ENCODE data around the gene CEP162.
"Not testable (repeated sequence)": the region's sequence is repeated elsewhere in the genome, so short reads cannot be mapped to it uniquely, and the experiment has no call there.

CEP162 gene

GRCh38 chr6:84224251-84224650 lies 3.2 kb downstream of the CEP162 start:
- DNase-seq, result peak; percentile 67

DNA sequence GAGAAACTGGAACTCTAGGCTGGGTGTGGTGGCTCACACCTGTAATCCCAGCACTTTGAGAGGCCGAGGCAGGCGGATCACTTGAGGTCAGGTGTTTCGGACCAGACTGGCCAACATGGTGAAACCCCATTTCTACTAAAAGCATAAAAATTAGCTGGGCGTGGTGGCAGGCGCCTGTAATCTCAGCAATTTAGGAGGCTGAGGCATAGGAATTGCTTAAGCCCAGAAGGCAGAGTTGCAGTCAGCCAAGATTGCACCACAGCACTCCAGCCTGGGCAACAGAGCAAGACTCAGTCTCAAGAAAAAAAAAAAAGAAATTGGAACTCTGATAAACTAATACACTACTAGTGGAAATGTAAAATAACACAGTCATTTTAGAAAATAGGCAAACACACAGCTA lies 3.8 kb downstream of the CEP162 start:
- DNase-seq, result not testable (repeated sequence)

DNA sequence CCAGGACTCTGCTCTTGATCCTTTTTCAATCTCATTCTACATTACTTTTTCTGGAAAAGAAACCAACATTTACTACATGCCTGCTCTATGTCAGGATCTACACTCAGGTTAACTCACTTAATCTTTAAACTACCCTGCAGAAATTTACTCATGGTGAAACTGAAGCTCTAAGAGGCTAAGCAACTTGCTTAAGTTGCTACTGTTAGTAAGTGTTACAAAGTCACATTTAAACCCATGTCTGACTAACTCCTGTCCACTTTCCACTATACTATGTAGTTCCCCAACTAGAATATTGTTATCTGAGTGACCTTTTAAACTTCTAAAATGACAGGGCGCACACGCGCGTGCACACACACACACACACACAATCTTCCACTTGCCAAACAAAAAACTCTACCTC lies 5.0 kb downstream of the CEP162 start:
- no peak for DNase-seq

GRCh38 chr6:84220809-84221409 lies 6.5 kb downstream of the CEP162 start:
- DNase-seq, result peak; percentile 38

DNA sequence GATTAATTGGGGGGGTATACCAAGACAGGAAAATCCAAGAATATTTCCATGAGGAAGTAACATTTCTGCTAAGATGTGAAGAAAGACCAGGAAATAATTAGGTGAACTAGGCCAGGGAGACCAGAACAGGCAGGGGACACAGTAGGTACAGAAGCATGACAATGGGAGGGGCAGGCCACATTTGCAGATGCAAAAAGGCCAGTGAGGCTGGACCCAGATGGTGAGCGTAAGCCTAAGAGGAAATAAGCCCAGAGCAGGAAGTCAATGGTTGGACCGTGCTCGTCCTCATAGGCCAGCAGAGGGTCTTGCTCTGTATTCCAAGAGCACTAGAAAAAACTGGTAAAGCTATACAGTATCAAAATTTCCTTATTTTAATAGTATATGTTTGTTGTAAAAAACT lies 9.4 kb downstream of the CEP162 start:
- DNase-seq, result no peak

GRCh38 chr6:84213217-84213616 lies 14.2 kb downstream of the CEP162 start:
- no peak for DNase-seq

DNA sequence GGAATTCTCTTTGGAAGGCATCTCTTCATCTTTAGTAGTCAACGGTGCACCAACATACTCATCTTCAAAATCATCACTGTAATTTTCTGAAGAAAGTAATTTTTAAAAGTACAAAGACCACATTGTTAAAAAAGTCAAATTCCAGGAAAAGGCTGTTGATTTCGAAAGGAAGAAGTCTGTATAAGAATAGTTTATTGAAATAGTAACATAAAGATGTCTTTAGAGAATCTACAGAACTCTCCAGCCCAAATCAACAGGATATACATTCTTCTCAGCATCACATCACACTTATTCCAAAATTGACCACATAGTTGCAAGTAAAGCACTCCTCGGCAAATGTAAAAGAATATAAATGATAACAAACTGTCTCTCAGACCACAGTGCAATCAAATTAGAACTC lies 23.4 kb downstream of the CEP162 start:
- peak; percentile 2 for DNase-seq

GRCh38 chr6:84199987-84200386 lies 27.5 kb downstream of the CEP162 start:
- DNase-seq, result not testable (repeated sequence)

DNA sequence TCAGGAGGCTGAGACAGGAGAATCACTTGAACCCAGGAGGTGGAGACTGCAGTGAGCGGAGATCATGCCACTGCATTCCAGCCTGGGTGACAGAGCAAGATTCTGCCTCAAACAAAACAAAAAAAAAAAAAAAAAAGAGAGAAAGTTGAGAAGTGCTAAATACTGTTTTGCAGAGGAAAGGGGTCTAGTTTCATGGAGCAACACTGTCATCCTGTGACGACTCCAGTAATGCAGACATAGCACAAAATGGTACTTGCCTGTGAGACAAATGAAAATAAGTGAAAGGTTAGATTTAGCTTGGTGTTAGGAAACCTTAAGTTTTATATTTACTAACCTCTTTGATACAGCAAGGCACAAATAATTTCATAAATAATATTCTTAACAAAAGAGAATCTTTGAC lies 29.7 kb downstream of the CEP162 start:
- peak; percentile 14 for DNase-seq

GRCh38 chr6:84193114-84193708 lies 34.2 kb downstream of the CEP162 start:
- peak; percentile 81 for DNase-seq

DNA sequence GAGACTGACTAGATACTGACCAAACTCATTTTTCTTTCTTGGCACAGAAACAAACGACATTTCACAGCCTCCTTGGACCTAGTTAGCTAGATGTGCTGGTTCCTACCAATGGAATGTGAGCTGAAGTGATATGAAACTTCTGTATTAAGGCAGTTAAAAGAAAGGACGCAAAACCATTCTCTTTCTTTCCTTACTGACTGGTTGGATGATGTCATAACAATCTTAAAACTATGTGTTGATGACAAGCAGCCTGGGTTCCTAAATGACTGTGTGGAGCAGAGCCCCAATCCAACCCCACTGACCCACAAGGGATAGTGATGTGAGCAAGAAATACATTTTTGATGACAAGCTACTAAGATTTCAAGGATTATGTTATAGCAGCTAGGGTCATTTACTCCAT lies 35.6 kb downstream of the CEP162 start:
- no peak for DNase-seq

DNA sequence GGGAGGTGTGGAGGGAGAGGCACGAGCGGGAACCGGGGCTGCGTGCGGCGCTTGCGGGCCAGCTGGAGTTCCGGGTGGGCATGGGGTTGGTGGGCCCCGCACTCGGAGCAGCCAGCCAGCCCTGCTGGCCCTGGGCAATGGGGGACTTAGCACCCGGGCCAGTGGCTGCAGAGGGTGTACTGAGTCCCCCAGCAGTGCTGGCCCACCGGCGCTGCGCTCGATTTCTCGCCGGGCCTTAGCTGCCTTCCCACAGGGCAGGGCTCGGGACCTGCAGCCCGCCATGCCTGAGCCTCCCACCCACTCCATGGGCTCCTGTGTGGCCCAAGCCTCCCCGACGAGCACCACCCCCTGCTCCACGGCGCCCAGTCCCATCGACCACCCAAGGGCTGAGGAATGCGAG lies 38.1 kb downstream of the CEP162 start:
- DNase-seq, result not testable (repeated sequence)

DNA sequence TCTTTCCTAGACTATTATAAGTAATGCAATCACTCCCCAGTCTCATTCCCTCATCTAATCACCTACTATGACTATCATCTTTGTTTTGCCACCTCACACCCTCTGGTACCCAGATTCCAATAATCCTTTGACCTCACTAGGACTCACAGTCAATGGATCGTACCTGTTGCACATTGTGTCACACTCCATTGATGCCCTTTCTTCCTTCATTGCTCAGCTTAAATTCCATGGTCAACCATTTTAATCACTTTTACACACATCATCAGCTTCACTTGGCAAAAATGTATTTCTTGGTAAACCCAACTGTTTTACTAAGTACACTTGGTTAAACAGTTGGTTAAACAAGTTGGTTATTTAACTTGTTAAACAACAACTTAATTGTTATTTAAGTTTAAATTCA lies 44.0 kb downstream of the CEP162 start:
- DNase-seq, result no peak

DNA sequence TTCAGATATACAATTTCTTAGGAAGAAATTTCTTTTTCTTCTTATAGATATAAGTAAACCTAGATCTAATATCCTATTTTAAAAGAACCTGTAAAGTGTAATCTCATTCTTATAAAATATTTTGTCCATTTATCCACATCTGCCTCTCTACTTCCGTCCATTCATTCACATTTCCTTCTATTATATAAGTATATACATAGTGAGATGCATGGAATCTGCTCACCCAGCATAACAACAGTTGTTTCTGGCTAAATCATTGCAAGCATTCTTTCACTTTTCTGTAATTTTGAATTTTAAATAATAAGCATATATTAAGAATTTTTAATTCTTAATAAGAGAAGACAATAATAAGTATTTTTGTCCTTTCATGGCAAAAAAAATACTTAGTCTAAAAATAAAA lies 45.4 kb downstream of the CEP162 start:
- DNase-seq, result no peak

DNA sequence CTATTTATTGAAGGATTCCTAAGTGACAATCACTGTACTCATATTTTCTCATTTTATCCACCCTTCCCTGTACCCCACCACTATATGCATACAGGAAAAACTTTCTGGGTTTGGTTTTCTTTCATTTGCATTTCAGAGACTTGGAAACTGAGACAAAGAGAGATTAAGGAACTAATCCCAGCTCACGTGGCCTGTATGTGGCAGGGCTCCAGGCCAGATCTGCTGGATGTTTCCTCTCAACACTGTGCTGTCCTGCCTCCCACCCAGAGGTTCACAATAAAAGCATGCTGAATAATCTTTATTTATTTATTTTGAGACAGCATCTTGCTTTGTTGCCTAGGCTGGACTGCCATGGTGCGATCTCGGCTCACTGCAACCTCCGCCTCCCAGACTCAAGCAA lies 50.2 kb downstream of the CEP162 start:
- no peak for DNase-seq

GRCh38 chr6:84172574-84172973 lies 54.9 kb downstream of the CEP162 start:
- DNase-seq, result no peak

DNA sequence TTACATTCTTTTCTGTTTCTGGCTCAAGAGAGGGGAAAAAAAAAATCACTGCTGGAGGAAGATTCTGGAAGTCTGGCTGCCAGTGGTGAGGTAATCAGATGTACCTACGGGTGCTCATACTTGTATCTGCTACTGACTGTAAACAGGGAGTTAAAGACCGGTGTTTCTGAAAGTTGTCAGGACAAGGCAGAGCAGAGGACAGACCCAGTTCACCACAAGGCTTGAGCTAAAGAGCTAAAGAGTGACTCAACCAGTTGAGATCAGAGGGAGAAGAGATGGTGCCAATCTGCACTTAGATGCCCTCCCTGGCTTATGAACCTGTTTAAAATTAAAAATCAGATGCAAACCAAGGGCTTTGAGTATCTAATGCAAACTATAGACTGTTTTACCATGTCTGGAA lies 55.4 kb downstream of the CEP162 start:
- DNase-seq, result no peak

DNA sequence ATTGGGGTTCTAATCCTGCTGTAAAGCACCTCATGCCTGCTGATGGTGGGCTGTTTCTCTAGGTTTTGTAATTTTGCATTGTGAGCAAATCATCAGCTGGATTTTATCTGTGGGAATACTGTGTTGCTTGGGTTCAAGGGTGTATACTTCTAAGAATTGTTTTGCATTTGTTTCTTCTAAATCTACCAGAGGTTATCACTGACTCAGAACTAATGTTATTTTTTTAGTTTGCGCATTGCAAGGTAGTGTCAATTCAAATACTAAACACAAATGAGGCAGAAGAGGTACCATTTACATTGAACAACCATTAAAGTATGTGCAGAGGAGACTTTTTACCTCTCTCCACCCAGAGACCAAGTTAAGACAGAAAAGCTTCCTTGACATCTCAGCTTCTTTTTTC lies 60.0 kb downstream of the CEP162 start:
- DNase-seq, result no peak

DNA sequence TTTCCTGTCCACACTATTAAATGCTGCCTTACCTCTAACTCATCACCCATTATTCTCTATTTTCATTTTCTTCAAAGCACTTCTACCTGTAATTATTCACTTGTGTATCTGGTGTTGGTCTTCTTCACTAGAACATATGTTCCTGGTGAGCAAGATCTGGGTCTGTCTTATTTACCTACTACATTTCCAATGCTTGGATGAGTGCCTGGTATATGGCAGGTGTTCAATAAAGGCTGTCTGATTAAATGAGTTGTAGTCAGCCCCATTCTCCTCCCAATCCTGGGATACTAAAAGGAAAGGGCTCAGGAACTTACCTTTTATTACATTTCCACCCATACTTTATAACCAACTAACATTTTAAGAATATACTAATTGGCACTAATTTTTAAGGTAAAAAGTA lies 61.0 kb downstream of the CEP162 start:
- no peak for DNase-seq

GRCh38 chr6:84164328-84164727 lies 63.1 kb downstream of the CEP162 start:
- DNase-seq, result not testable (repeated sequence)

- no peak for DNase-seq
Measured at GRCh38 chr6:84161190-84161589, 66.3 kb downstream of the CEP162 start.

- DNase-seq, result no peak
Measured at GRCh38 chr6:84156306-84156705, 71.1 kb downstream of the CEP162 start.

- DNase-seq, result no peak
Measured at GRCh38 chr6:84151669-84152068, 75.8 kb downstream of the CEP162 start.

GRCh38 chr6:84150705-84151104 lies 76.7 kb downstream of the CEP162 start:
- peak; percentile 60 for DNase-seq

DNA sequence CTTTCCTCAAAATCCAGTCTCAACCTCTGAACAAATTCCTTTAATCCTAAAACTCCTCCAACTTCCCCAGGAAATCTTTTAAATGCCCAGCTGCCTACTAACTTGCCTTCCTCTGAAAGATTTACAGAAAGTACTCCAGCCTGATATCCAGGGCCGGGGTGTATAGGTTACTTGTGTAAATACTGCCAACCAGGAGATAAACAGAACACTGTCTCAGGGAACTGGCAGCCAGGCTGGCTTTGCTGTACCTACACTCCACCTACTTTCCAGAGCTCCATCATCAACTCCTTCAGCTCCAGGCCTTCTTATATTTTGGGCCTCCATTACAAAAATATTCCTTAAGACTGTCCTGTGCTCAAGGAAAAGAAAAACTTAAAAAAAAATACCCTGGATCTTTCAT lies 85.9 kb downstream of the CEP162 start:
- DNase-seq, result no peak

Data from fibroblast of skin of scalp (primary cell).